Endothelial cell of umbilical vein (primary cell): ENCODE data around the gene SCP2. TPM values are rescaled to one million over a fixed set of nuclear protein-coding genes. Genes with fewer than 3 reads are reported as not detected.

Source experiments
- BruUV-seq: library from RNA; stranded (reverse); fragments of 400-500 nt; replicated peaks from 2 replicates; lab custom pipeline; 2021; lab: Mats Ljungman, UMichigan
- CTCF ChIA-PET: fragments of 300-600, 350-600 bp; sonication (Branson Sonifier 250); formaldehyde crosslinking; loops from one replicate; lab custom pipeline; 2021; ENCODE audit warnings: antibody characterized with exemption, inconsistent platforms; lab: Charles Lee
- POLR2A ChIA-PET: fragments of 300-600, 350-600 bp; sonication (Branson Sonifier 250); formaldehyde crosslinking; loops from one replicate; lab custom pipeline; 2021; ENCODE audit warnings: antibody characterized with exemption, inconsistent platforms; lab: Charles Lee
- DNase-seq: peaks from one replicate; pipeline ENCODE4 v3.0.0-alpha.2; 2011; ENCODE audit warnings: low read depth, low spot score
- FAIRE-seq: peaks from 2 replicates; lab custom pipeline; 2011; peaks lifted over from hg19 to GRCh38; lab: Jason Lieb, UNC
- H2AFZ ChIP-seq: 2 replicates; pipeline ENCODE4 v1.6.0; 2012; ENCODE audit warnings: low read depth, low read length, control low read depth, inconsistent platforms
- H3K27ac ChIP-seq: 2 replicates; pipeline ENCODE4 v1.5.1; 2011; ENCODE audit warnings: low read depth, mild to moderate bottlenecking, control low read depth, low read length, moderate library complexity; ENCODE audit not compliant: insufficient read depth
- H3K27me3 ChIP-seq, 2 experiments: 2 replicates each; pipeline versions ENCODE4 v1.6.0 to v1.6.1; 2011; ENCODE audit warnings: low read length in 2 of 2, mixed read lengths in 1 of 2; ENCODE audit not compliant: control insufficient read depth in 2 of 2, insufficient read depth in 2 of 2
- H3K36me3 ChIP-seq, 2 experiments: 2 replicates in 1 of 2; 3 replicates in 1 of 2; pipeline ENCODE4 v1.5.1; 2011; ENCODE audit warnings: low read length in 2 of 2, mild to moderate bottlenecking in 1 of 2, moderate library complexity in 1 of 2; ENCODE audit not compliant: control insufficient read depth in 2 of 2, insufficient read depth in 2 of 2; ENCODE audit errors: extremely low read depth in 1 of 2
- H3K4me1 ChIP-seq: 3 replicates; pipeline ENCODE4 v1.5.1; 2011; ENCODE audit warnings: mild to moderate bottlenecking, low read length; ENCODE audit not compliant: control insufficient read depth, insufficient read depth; ENCODE audit errors: extremely low read depth
- H3K4me2 ChIP-seq: 2 replicates; pipeline ENCODE4 v1.6.1; 2011; ENCODE audit warnings: low read length, control low read depth, mixed read lengths; ENCODE audit not compliant: insufficient read depth
- H3K4me3 ChIP-seq, 3 experiments: fragments of 200-600 bp in 1 of 3; sonication (generic), shearing (Covaris generic) in 1 of 3; replicated peaks in 1 of 3; 2 replicates each; pipeline ENCODE4 v1.5.1; 2011 to 2016; ENCODE audit warnings: control low read depth in 3 of 3, low read length in 3 of 3, mild to moderate bottlenecking in 2 of 3, inconsistent platforms in 1 of 3, low read depth in 1 of 3, moderate library complexity in 1 of 3; ENCODE audit not compliant: insufficient read depth in 1 of 3
- H3K79me2 ChIP-seq: 2 replicates; pipeline ENCODE4 v1.6.0; 2012; ENCODE audit warnings: low read length, inconsistent platforms; ENCODE audit not compliant: control insufficient read depth, insufficient read depth
- H3K9ac ChIP-seq: replicated peaks from 2 replicates; pipeline ENCODE3; 2011; ENCODE audit warnings: low read length, control low read depth; ENCODE audit not compliant: insufficient read depth; ENCODE audit errors: extremely low read depth
- H3K9me1 ChIP-seq: replicated peaks from 3 replicates; pipeline ENCODE4 v1.6.0; 2011; ENCODE audit warnings: mild to moderate bottlenecking, low read length; ENCODE audit not compliant: control insufficient read depth, insufficient read depth; ENCODE audit errors: extremely low read depth
- H3K9me3 ChIP-seq: replicated peaks from 2 replicates; pipeline ENCODE4 v1.5.1; 2012; ENCODE audit warnings: low read length, inconsistent platforms; ENCODE audit not compliant: control insufficient read depth, insufficient read depth
- H4K20me1 ChIP-seq: replicated peaks from 2 replicates; pipeline ENCODE3; 2011; ENCODE audit warnings: mild to moderate bottlenecking, low read length; ENCODE audit not compliant: control insufficient read depth, insufficient read depth; ENCODE audit errors: extremely low read depth
- CTCF ChIP-seq, 2 donors: IDR thresholded peaks; 1 replicate in 1 of 2; 2 replicates in 1 of 2; pipeline ENCODE4 v1.5.1; 2011; ENCODE audit warnings: low read length in 2 of 2, mild to moderate bottlenecking in 2 of 2, moderate library complexity in 2 of 2, control low read depth in 1 of 2, inconsistent platforms in 1 of 2, low read depth in 1 of 2; ENCODE audit not compliant: insufficient read depth in 1 of 2; ENCODE audit errors: extremely low read depth in 1 of 2
- EZH2 ChIP-seq: IDR thresholded peaks from 2 replicates; pipeline ENCODE4 v1.6.1; 2012; ENCODE audit warnings: borderline replicate concordance, low read depth, mild to moderate bottlenecking, moderate library complexity, low read length, inconsistent platforms; ENCODE audit not compliant: severe bottlenecking
- FOS ChIP-seq: IDR thresholded peaks from 2 replicates; pipeline ENCODE4 v1.6.1; 2011; ENCODE audit warnings: mild to moderate bottlenecking, low read length, moderate library complexity, borderline replicate concordance; ENCODE audit not compliant: insufficient read depth
- GATA2 ChIP-seq: IDR thresholded peaks from 2 replicates; pipeline ENCODE4 v1.7.0; 2011; ENCODE audit warnings: low read depth, mild to moderate bottlenecking, moderate library complexity, mixed read lengths, low read length; ENCODE audit not compliant: insufficient read length, insufficient read depth
- JUN ChIP-seq: IDR thresholded peaks from 2 replicates; pipeline ENCODE4 v1.6.1; 2011; ENCODE audit warnings: borderline replicate concordance, low read depth; ENCODE audit not compliant: insufficient read length, insufficient read depth
- MAX ChIP-seq: IDR thresholded peaks from 2 replicates; pipeline ENCODE4 v1.6.1; 2011; ENCODE audit not compliant: insufficient read depth, insufficient read length
- MYC ChIP-seq: IDR thresholded peaks from one replicate; pipeline ENCODE4 v1.6.1; 2011; ENCODE audit warnings: mild to moderate bottlenecking, low read depth, low read length
- POLR2A ChIP-seq: IDR thresholded peaks from 2 replicates; pipeline ENCODE4 v1.6.1; 2012; ENCODE audit warnings: low read depth, mild to moderate bottlenecking, control low read depth, low read length
- POLR2AphosphoS5 ChIP-seq: IDR thresholded peaks from 2 replicates; pipeline ENCODE4 v1.6.1; 2012; ENCODE audit warnings: low read depth, mild to moderate bottlenecking, control low read depth, low read length, moderate library complexity; ENCODE audit not compliant: insufficient read depth
- dilution Hi-C: fragments of 300-500 bp; cut with MboI; formaldehyde crosslinking; loops from one replicate; pipeline ENCODE4 v1.15.0; 2019; ENCODE audit warnings: low sequenced_read_pairs; ENCODE audit not compliant: extremely low pct_ligation_motif_present
- intact Hi-C: fragments of 100-400 bp; cut with micrococcal nuclease; formaldehyde crosslinking; loops from one replicate; pipeline ENCODE4 v1.10.0; 2022
- polyA plus RNA-seq, 4 experiments: library from polyadenylated mRNA; depleted of rRNA in 3 of 4; stranded (reverse) in 3 of 4; unstranded in 1 of 4; fragments of >200 nt; gene quantifications; 2 replicates each; pipeline versions ENCODE4 v1.2.1 to v1.2.3, GENCODE V29; 2011 to 2012; ENCODE audit warnings: missing spikeins in 1 of 4
- total RNA-seq: library from RNA; stranded (reverse); gene quantifications from 2 replicates; pipeline ENCODE4 v1.2.3, GENCODE V29; 2021

The SCP2 gene
- total and polyA plus RNA-seq, 2 donors (not counting 3 experiments of a cell fraction or from before 2014, with no cell fraction given): 42.4 to 92.7 TPM

GRCh38 chr1:53046930-53047329 lies 119.9 kb downstream of the SCP2 start:
- peak overlapping the region; percentile 67 for H3K4me2 ChIP-seq
- no peaks in the 10 kb centered on the region for H3K9me3 ChIP-seq
- no TSS peak for BruUV-seq
- no peak for TF ChIP-seq POLR2A
- peak; percentile 88 for TF ChIP-seq MAX
- TF ChIP-seq GATA2: no peak
- no peak for TF ChIP-seq FOS
- no peak for TF ChIP-seq CTCF (IDR thresholded peaks at IDR 0.05; ENCODE audit: extremely low read depth in 1 of 2, insufficient read depth in 1 of 2, low read depth in 1 of 2, low read length in 2 of 2)
- TF ChIP-seq POLR2AphosphoS5: no peak
- peak; percentile 8 for TF ChIP-seq JUN
- no peak for TF ChIP-seq EZH2
- TF ChIP-seq MYC: peak; percentile 92
- peak overlapping the region; percentile 42 for H3K9ac ChIP-seq
- dilution Hi-C loops (no loop called here), intact Hi-C loops (loop anchor here (1.0 to 5.0 kb wide), 3 partner anchors 15 to 345 kb away; partner anchors contain the start of gene PODN)
- H3K4me3 ChIP-seq: no peak overlapping the region
- H2AFZ ChIP-seq: peak overlapping the region; percentile 72
- no peaks in the 10 kb centered on the region for H4K20me1 ChIP-seq
- CTCF ChIA-PET: interaction anchor here (0.6 to 1.9 kb wide), 8 partner anchors 11 to 205 kb away, joined by 3 to 6 read pairs (median 4); partner anchors contain the start of gene ZYG11A
- H3K36me3 ChIP-seq: peaks cover 0 to 3% of the 10 kb centered on the region in 2 experiments
- POLR2A ChIA-PET: interaction anchor here (0.7 kb wide), 1 partner anchor 13 kb away, joined by 4 read pairs; no protein-coding TSS in a partner anchor
- peaks cover 46% of the 10 kb centered on the region for H3K4me1 ChIP-seq
- no peaks in the 10 kb centered on the region for H3K79me2 ChIP-seq
- H3K27ac ChIP-seq: peak overlapping the region; percentile 95
- DNase-seq: peak; percentile 91
- peak; percentile 89 for FAIRE-seq
- H3K27me3 ChIP-seq: no peaks in the 10 kb centered on the region
- no peaks in the 10 kb centered on the region for H3K9me1 ChIP-seq
